Brain microvascular endothelial cell (primary cell): Measurements from ENCODE around the gene PLEKHJ1.

ENCODE experiments used
- DNase-seq: peaks from one replicate; pipeline ENCODE4 v3.0.0-alpha.2; 2020
- H3K27ac ChIP-seq: fragments of 250-450 bp; sonication (Bioruptor Pico); 2 replicates; pipeline ENCODE4 v1.5.1; 2020; ENCODE audit warnings: mild to moderate bottlenecking, moderate library complexity
- H3K27me3 ChIP-seq: fragments of 250-450 bp; sonication (Bioruptor Pico); replicated peaks from 2 replicates; pipeline ENCODE4 v1.5.1; 2020; ENCODE audit warnings: mild to moderate bottlenecking
- H3K36me3 ChIP-seq: fragments of 250-450 bp; sonication (Bioruptor Pico); replicated peaks from 2 replicates; pipeline ENCODE4 v1.5.1; 2020; ENCODE audit warnings: mild to moderate bottlenecking
- H3K4me3 ChIP-seq: 2 replicates; pipeline ENCODE4 v1.5.1; 2011; ENCODE audit warnings: low read depth, mild to moderate bottlenecking, control low read depth, low read length, moderate library complexity
- CTCF ChIP-seq: IDR thresholded peaks from 2 replicates; pipeline ENCODE4 v1.5.1; 2011; ENCODE audit warnings: low read depth, mild to moderate bottlenecking, moderate library complexity, low read length, control low read depth, inconsistent platforms; ENCODE audit errors: missing control alignments
- in situ Hi-C: cut with HindIII; loops from 2 replicates; pipeline ENCODE4 v1.10.0; 2017; ENCODE audit warnings: low sequenced_read_pairs, low pct_ligation_motif_present

Gene PLEKHJ1

DNA sequence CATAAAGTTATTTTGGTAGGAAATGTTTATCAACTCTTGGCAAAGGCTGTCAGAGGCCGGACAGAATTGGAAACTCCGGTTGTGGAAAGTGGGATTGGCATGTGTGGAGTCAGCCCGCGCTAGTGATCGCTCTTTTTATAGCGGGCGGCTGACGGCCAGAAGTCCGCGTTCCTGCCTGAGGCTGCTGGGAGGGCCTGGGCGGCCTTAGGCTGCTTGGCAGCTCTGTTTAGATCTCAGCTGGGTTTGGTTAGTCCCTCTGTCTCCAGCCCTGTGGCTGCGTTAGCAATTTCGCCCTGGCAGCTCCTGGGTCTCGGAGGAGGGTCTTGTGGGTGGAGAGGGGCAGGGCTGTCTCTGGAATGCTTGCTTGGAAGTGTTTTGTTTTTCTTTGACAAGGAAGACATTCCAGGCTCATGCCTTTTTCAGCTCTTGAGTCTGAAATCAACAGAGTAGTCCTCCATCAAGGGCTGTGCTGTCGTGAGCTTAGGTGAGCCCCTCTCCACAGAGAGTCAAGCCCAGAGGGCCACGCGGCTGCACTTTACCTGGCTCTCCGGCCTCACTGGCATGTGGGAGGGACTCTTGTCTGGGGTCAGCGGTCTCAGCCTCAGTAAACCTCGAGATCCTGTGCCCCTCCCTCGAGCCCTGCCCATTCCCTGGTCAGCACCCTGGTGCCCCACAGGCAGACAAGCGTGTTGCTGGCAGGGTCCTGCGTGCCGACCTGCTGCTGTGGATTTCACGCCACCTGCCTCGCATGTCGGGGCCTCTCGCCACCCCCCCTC lies 49.9 kb downstream of the PLEKHJ1 start:
- DNase-seq: peak; percentile 85
- in situ Hi-C loops: no loop called here
- Histone ChIP-seq H3K27ac (peak overlapping the region; percentile 24), H3K27me3 (no peaks in the 10 kb centered on the region), H3K36me3 (peaks cover 15% of the 10 kb centered on the region), H3K4me3 (no peak overlapping the region)
- no peak for TF ChIP-seq CTCF

DNA sequence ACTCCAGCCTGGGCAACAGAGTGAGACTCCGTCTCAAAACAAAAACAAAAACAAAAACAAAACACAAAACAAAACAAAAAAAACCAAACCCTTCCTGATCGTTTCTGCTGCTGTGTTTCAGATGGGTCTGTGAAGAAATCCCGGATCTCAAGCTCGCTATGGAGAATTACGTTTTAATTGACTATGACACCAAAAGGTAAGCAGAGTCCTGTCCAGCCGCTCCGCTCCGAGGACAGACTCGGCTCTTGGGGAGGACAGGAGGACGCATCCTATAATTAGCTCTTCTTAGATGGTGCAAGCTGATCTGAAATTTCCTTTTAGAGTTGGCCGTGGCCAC lies 50.4 kb downstream of the PLEKHJ1 start:
- H3K36me3 ChIP-seq: peaks cover 17% of the 10 kb centered on the region

DNA sequence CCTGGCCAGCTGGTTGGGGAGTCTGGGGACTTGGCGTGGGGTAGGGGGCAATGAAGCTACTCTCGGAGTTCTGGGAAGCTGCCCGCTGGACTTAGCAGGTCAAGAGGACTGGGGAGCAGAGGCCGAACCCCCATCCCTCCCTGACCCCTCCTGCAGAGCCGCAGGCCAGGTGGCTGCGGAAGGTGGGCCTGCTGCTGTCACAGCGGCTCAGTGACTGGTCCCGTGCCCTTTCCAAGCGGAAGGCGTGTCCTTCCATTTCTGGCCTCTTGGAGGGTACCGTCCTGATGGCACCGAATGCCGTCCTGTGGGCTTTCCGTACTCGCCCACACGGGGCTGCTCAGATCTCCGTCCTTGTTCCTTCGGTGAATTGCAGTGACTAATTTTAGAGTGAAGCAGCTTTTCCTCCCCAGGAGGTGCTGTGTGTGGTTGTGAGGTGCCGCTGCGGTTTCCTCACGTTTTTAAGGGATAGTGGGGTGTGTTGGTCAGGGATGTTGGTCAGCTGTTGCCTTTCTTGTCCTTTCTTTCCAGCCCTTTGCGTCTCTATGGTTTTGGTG lies 51.6 kb downstream of the PLEKHJ1 start:
- in situ Hi-C loops: no loop called here
- Histone ChIP-seq H3K36me3 (peaks cover 17% of the 10 kb centered on the region), H3K27ac (no peak overlapping the region), H3K4me3 (no peak overlapping the region), H3K27me3 (no peaks in the 10 kb centered on the region)
- DNase-seq: no peak
- peak; percentile 14 for TF ChIP-seq CTCF

More for the DNA sequence above, 50.4 kb downstream of the PLEKHJ1 start:
- no peak for DNase-seq
- no peak for TF ChIP-seq CTCF
- Histone ChIP-seq H3K27ac (peak overlapping the region; percentile 24), H3K4me3 (no peak overlapping the region), H3K27me3 (no peaks in the 10 kb centered on the region)
- in situ Hi-C loops: no loop called here
